Glomerular endothelial cell (primary cell): ENCODE data around the gene SPATA21. TPM values are rescaled to one million over a fixed set of nuclear protein-coding genes. Genes with fewer than 3 reads are reported as not detected.
"Not testable (repeated sequence)": the region's sequence is repeated elsewhere in the genome, so short reads cannot be mapped to it uniquely, and the experiment has no call there.

Experiments used
- DNase-seq: peaks from one replicate; pipeline ENCODE4 v3.0.0-alpha.2; 2011; ENCODE audit warnings: low read depth, low spot score; ENCODE audit errors: extremely low read depth
- total RNA-seq: library from RNA; depleted of rRNA; stranded (reverse); fragments of >200 nt; gene quantifications from 2 replicates; pipeline ENCODE4 v1.2.3, GENCODE V29; 2015

The SPATA21 gene, protein sequence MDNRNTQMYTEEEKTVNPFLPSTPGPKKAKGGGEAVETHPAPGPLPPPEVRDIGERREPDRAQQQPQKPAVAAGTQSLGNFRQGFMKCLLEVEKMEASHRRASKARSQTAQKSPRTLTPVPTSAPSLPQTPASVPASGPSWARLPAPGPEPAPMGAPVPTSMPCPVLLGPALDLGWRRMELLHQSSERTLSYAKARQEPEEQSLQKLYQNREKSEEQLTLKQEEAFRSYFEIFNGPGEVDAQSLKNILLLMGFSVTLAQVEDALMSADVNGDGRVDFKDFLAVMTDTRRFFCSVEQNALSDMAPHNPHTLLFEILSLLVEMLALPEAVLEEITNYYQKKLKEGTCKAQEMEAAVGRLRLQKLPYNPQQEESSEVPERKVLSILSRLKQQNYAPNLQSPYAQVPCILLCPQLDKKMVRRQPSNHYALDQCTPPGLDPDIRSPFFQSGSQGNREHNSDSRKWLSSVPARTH
- total RNA-seq: not detected in 2 replicates

- DNase-seq: no peak
These were observed at the start of gene SPATA21 for GRCh38 chr1:16436946-16437474. Gene SPATA21 (minus strand): TSS chr1:16437424. CDS start chr1:16431371, 6,053 bp downstream.

GRCh38 chr1:16487011-16487410 is 49.8 kb upstream of the SPATA21 start:
- DNase-seq: not testable (repeated sequence)

DNA sequence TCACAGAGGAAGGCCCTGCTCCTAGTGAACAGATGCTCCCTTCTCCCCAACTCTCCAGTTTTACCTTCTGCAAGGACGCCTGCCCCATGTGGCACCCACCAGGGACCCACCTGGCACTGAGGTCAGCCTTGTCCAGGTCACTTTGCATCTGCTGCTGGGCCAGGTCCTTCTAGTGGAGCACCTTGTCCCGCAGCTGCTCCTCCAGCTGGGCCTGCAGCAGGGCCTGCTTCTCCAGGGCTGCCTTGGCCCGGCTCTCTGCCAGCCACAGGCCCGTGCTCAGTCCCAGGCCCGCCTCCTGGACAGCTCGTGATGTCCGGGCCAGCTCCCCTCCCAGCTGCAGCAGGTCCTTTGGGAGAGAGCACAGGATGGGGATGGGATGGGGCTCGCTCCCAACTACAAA is 49.1 kb upstream of the SPATA21 start:
- not testable (repeated sequence) for DNase-seq

DNA sequence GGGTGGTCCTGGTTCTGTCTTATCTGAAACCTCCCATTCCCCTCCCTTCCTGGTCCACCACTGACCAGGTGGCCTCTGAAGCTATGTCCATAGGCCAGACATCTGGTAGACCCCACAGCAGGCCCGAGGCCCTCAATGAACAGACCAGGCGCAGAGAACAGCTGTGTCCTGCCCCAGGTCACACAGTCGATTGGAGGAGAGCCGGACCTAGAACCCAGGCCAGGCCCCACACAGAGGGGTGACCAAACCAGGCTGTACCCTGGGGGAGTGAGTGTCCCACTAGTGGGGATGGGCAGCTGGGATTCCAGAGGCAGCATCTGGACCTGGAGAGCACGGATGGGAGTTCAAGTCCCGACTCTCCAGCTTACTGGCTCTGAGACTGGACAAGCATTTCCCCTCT is 47.7 kb upstream of the SPATA21 start:
- no peak for DNase-seq

GRCh38 chr1:16484501-16484835 is 47.2 kb upstream of the SPATA21 start:
- DNase-seq: no peak

GRCh38 chr1:16483639-16484500 is 46.6 kb upstream of the SPATA21 start:
- not testable (repeated sequence) for DNase-seq

GRCh38 chr1:16483146-16483545 is 45.9 kb upstream of the SPATA21 start:
- DNase-seq: not testable (repeated sequence)

DNA sequence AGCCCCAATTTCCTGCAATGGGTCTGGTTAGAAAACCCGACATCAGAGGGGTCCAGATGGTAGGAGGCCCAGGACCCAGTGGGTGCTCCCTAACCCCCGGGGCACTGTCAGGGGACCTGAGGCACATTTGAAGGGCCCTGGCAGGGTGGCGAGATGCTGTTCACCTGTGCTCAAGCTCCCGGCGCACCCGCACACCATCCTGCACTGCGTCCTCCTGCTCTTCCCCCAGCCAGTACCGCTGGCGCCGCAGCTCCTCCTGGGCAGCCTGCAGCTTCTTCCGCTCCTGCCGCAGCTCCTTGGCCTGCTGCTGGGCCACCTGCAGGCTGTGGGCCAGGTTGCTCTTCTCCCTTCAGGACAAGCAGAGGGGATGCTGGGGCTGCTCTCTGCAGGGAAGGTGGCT is 40.9 kb upstream of the SPATA21 start:
- DNase-seq: no peak

DNA sequence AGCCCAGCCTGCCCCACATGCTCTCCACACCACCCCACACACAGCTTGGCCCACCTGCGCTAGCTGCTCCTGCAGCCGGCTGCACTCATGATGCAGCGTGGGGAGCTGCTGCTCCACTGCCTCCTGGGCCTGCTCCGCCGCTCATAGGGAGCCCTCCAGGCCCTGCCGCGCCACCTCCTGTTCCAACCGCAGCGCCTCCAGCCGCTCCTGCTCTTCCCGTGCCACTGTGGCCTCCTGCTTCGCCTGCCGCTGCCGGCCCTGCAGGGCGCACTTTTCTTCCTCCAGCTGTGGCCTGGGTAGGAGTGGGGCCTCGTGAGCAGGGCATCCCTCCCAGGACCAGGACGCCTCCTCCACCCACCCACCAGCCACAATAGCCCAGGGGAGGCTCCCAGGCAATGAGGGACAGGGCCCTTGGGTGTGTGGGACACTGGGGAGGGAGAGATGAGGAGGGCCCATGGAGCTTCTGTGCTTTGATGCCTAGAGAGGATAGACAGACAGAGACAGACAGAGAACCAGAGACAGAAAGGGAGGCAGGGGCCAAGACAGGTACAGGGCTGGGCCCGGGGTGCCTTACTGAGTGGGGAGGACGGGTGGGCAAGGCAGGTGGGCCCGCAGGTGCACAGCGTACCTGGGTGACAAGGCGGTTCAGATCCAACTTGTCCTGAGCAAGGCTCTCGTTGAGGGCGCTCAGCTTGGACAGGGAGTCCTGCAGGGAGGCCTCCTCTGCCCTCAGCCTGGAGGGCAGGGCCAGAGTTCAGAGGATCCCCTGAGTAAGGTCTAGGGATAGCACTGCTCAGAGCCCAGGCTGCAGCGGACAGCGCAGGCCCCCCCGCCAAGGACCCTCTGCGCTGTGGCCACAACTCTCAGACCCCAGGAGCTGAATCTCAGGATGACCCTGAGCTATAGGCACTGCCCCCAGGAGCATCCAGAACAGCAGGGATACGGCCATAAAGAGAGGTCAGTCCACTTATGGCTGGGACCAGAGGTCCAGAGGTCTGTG is 38.8 kb upstream of the SPATA21 start:
- DNase-seq: not testable (repeated sequence)

DNA sequence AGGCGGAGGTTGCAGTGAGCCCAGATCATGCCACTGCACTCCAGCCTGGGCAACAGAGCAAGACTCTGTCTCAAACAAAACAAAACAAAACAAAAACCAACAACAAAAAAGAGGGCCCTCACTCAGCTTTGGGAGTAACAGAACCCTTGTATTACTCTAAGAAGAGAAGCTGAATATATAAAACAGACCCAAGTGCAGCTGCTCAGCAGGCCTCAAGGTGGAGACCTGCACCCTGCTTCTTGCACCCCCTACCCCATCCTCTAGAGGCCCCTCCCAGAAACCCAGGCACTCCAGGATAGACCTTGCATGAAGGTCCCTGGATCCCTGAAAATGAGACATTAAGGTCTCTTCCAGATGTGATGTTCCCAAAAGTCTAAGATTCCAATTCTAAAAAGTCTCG is 37.7 kb upstream of the SPATA21 start:
- not testable (repeated sequence) for DNase-seq

- DNase-seq: no peak
These were observed 37.1 kb upstream of the SPATA21 start for GRCh38 chr1:16474166-16474800.

GRCh38 chr1:16468558-16468957 is 31.3 kb upstream of the SPATA21 start:
- no peak for DNase-seq

DNA sequence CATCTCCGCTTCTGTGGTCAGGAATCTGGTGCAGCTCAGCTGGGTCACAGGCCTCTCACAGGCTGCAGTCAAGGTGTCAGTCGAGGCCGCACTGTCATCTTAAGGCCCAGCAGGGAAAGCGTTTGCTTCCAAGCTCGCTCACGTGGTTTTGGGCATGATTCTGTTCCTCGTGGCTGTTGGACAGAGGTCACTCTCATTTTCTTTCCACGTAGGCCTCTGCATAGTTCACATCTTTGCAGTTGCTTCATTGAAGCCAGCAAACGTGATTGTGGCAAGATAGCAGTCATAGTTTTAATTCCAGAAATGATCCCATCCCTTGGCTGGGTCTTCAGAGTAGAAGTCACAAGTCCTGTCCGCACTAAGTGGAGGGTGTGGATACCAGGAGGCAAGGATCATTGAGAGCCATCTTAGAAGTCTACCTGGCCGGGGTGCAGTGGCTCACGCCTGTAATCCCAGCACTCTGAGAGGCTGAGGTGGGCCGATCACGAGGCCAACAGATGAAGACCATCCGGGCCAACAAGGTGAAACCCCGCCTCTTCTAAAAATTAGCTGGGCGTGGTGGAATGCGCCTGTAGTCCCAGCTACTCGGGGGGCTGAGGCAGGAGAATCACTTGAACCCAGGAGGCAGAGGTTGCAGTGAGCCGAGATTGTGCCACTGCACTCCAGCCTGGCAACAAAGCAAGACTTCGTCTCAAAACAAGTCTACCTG is 27.8 kb upstream of the SPATA21 start:
- DNase-seq: no peak

DNA sequence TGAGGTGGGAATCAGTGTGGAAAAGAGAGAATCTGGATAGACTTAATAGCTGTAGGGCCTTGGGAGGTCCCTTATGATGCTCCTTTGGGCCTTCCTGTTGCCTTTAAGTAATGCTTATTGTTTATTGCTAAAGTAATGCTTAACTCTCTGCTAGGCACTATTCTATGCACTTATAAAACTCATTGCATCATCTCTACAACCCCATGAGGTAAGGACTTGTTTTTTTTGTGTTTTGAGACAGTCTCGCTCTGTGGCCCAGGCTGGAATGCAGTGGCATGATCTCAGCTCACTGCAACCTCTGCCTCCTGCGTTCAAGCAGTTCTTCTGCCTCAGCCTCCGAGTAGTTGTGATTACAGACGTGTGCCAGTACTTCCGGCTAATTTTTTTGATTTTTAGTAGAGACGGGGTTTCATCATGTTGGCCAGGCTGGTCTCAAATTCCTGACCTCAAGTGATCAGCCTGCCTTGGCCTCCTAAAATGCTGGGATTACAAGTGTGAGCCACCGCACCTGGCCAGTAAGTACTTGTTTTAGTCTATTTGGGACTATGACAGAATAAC is 25.6 kb upstream of the SPATA21 start:
- no peak for DNase-seq

DNA sequence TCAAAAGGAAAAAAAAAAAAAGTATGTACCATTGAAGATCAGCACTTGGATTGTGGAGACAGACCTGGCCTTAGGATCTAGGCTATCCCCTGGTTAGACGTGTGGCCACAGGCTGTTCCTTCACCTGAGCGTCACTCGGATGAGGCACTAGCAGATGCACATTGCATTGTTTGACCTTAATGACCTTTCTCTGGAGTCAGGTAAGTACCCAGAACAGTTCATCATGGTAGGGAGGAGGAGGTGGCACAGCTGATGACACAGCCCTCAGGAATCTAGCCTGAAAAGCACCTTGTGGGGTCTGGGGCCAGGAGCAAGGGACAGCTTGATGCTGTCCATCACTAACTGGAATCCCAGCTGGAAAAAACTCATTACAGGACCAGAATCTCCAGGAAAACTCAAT is 24.5 kb upstream of the SPATA21 start:
- DNase-seq: no peak

DNA sequence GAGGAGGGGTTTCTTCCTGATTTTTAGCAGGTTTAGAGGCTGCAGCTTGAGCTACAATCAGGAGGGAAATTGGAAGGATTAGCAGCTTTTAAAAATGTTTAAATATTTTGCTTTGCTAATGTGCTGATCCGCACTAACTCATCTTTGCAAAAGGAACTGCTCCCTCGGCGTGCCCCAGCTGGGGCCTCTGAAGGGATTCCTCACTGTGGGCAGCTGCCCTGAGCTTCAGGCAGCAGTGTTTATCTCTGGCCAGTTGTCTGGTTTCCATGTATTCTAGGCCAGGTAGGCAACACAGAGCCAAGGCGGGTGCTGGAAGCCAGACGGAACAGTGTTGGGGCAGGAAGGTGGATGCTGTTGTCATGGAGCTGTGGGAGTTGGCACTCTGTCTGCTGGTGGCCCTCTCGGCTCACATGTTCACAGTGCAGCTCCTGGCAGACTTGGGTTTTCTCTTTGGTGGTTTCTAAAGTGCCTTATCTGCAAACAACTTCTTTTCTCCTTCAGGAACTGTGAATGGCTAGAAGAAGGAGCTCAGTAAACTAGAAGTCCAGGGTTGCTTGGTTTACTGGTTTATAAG is 22.2 kb upstream of the SPATA21 start:
- DNase-seq: no peak

GRCh38 chr1:16458831-16459230 is 21.6 kb upstream of the SPATA21 start:
- DNase-seq: no peak

DNA sequence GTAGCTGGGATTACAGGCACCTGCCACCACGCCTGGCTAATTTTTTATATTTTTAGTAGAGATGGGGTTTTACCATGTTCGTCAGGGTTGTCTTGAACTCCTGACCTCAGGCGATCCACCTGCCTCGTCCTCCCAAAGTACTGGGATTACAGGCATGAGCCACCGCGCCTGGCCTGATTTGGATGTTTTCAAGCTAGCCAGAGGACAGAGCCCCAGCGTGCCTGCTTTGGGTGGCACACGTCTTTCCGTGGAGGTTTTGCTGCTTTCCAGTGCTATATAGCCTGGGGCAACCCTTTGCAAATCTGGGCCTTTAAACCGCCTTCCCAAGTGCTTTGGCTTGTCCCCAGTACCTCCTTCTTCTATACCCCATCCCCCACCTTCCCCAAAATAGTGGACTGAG is 18.9 kb upstream of the SPATA21 start:
- not testable (repeated sequence) for DNase-seq
